Measurements from ENCODE around the gene NR3C1.

The NR3C1 gene

GRCh38 chr5:143229426-143229895 lies 174.0 kb downstream of the NR3C1 start:
- no peak for DNase-seq

GRCh38 chr5:143228597-143229293 lies 174.7 kb downstream of the NR3C1 start:
- DNase-seq = no peak
